Skeletal muscle tissue (tissue), 4 donors: Measurements from ENCODE around the gene KIAA0232. TPM values are rescaled to one million over a fixed set of nuclear protein-coding genes. Genes with fewer than 3 reads are reported as not detected.
"Not testable (repeated sequence)": the region's sequence is repeated elsewhere in the genome, so short reads cannot be mapped to it uniquely, and the experiment has no call there.

Source experiments
- H3K27ac ChIP-seq: one replicate; pipeline ENCODE4 v1.7.0; 2013; ENCODE audit warnings: mild to moderate bottlenecking, low read depth, low read length, inconsistent platforms
- H3K27me3 ChIP-seq, 3 donors: one replicate each; pipeline ENCODE4 v1.7.0; 2013; ENCODE audit warnings: low read length in 3 of 3; ENCODE audit not compliant: control insufficient read depth in 3 of 3, insufficient read depth in 3 of 3
- H3K36me3 ChIP-seq, 3 donors: one replicate each; pipeline ENCODE4 v1.7.0; 2013; ENCODE audit warnings: low read length in 3 of 3; ENCODE audit not compliant: control insufficient read depth in 3 of 3, insufficient read depth in 3 of 3
- H3K4me1 ChIP-seq, 3 donors: one replicate each; pipeline ENCODE4 v1.7.0; 2013; ENCODE audit warnings: low read length in 3 of 3, mild to moderate bottlenecking in 3 of 3; ENCODE audit not compliant: control insufficient read depth in 3 of 3, insufficient read depth in 3 of 3
- H3K4me3 ChIP-seq, 3 donors: one replicate each; pipeline ENCODE4 v1.7.0; 2013; ENCODE audit warnings: low read length in 3 of 3
- H3K9ac ChIP-seq, 3 donors: one replicate each; pipeline ENCODE4 v1.7.0; 2013; ENCODE audit warnings: low read length in 3 of 3, mild to moderate bottlenecking in 3 of 3, moderate library complexity in 2 of 3, low read depth in 1 of 3
- H3K9me3 ChIP-seq, 3 donors: one replicate each; pipeline ENCODE4 v1.7.0; 2013; ENCODE audit warnings: low read length in 3 of 3; ENCODE audit not compliant: control insufficient read depth in 3 of 3
- total RNA-seq: library from RNA; depleted of rRNA; stranded (reverse); fragments of >200 nt; gene quantifications from one replicate; pipeline ENCODE4 v1.2.3, GENCODE V29; 2014
- donor health status: Osteomylitis.

Gene KIAA0232
- total RNA-seq, 1 donor from 2014 or later = 12.5 TPM

GRCh38 chr4:6819295-6819694 lies 36.8 kb downstream of the KIAA0232 start:
- H3K9me3 ChIP-seq = no peaks in the 10 kb centered on the region
- peaks cover 2% of the 10 kb centered on the region in 3 donors for H3K36me3 ChIP-seq
- H3K27ac ChIP-seq = no peak overlapping the region
- H3K27me3 ChIP-seq = no peaks in the 10 kb centered on the region
- peaks cover 0 to 3% (median 0%) of the 10 kb centered on the region in 3 donors for H3K4me1 ChIP-seq
- no peak overlapping the region for H3K9ac ChIP-seq
- no peak overlapping the region for H3K4me3 ChIP-seq

- Histone ChIP-seq H3K36me3 (peaks cover 3 to 12% (median 10%) of the 10 kb centered on the region in 3 donors), H3K27me3 (no peaks in the 10 kb centered on the region), H3K4me3 (no peak overlapping the region), H3K9ac (no peak overlapping the region), H3K27ac (no peak overlapping the region), H3K9me3 (no peaks in the 10 kb centered on the region), H3K4me1 (peaks cover 0 to 3% (median 0%) of the 10 kb centered on the region in 3 donors)
Measured at GRCh38 chr4:6820695-6821094, 38.2 kb downstream of the KIAA0232 start.

- H3K9ac ChIP-seq = no peak overlapping the region
- H3K36me3 ChIP-seq = peaks cover 8 to 14% (median 12%) of the 10 kb centered on the region in 3 donors
- peaks cover 0 to 3% (median 0%) of the 10 kb centered on the region in 3 donors for H3K4me1 ChIP-seq
- no peaks in the 10 kb centered on the region for H3K27me3 ChIP-seq
- no peak overlapping the region for H3K4me3 ChIP-seq
- H3K27ac ChIP-seq = no peak overlapping the region
- H3K9me3 ChIP-seq = no peaks in the 10 kb centered on the region
Measured at GRCh38 chr4:6824071-6824470, 41.5 kb downstream of the KIAA0232 start.

- Histone ChIP-seq H3K4me1 (peaks cover 0 to 3% (median 0%) of the 10 kb centered on the region in 3 donors), H3K4me3 (no peak overlapping the region), H3K27ac (no peak overlapping the region), H3K36me3 (peaks cover 8 to 18% (median 16%) of the 10 kb centered on the region in 3 donors), H3K9ac (no peak overlapping the region), H3K9me3 (no peaks in the 10 kb centered on the region), H3K27me3 (no peaks in the 10 kb centered on the region)
Measured at GRCh38 chr4:6824772-6825402, 42.4 kb downstream of the KIAA0232 start.

DNA sequence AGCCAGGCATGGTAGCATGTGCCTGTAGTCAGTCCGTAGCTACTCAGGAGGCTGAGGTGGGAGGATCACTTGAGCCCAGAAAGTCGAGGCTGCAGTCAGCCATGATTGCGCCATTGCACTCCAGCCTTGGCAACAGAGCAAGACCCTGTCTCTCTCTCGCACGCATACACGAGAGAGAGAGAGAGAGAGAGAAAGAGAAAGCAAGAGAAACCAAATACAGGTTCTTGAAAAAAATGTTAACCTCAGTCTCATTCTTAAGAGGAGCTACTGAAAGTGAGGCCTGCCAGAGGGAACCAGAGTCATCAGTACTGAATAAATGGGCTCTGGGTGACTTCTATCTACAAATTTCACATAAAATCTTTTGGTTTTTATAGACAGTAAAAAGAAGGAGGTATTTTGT lies 42.9 kb downstream of the KIAA0232 start:
- H3K36me3 ChIP-seq = peaks cover 8 to 21% (median 16%) of the 10 kb centered on the region in 3 donors

DNA sequence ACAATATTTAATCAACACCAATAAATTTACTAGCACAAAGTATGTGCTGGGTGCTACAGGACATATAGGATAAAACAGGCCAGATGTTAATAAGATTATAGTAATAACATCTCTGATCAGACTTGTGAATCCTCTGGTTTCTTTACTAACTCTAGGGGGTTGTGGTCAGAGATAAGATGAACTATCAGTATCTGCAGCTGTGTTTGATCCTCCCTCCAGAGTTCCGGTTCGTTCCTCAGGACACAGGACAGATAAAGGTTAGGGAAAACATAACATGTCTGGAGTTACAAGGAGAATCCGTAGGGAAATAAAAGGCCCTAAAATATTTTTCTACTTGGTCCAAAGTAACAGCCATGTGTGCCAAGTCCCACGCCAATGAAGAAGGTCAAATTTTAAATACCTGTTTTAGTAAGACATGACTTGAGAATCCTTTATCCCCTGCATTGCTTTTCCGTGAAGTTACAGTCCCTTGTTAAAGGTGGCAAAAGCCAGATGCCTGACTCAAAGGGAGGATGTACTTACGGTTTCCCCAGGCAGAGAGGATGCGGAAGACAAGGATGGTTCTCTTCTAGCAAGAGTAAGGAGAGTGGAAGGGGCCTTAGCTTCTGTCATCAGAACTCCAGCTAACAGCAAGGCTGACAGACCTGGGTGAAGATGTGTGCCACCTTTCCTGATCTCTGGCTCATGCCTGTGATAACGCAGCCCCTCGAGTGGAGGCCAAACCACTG lies 44.4 kb downstream of the KIAA0232 start:
- peaks cover 8 to 26% (median 20%) of the 10 kb centered on the region in 3 donors for H3K36me3 ChIP-seq
- H3K9ac ChIP-seq = no peak overlapping the region
- no peaks in the 10 kb centered on the region for H3K9me3 ChIP-seq
- no peak overlapping the region for H3K27ac ChIP-seq
- no peak overlapping the region for H3K4me3 ChIP-seq
- peaks cover 0 to 4% (median 3%) of the 10 kb centered on the region in 3 donors for H3K4me1 ChIP-seq
- H3K27me3 ChIP-seq = no peaks in the 10 kb centered on the region

More for the DNA sequence above, 42.9 kb downstream of the KIAA0232 start:
- H3K27me3 ChIP-seq = no peaks in the 10 kb centered on the region
- no peak overlapping the region for H3K4me3 ChIP-seq
- no peak overlapping the region for H3K27ac ChIP-seq
- peaks cover 0 to 3% (median 0%) of the 10 kb centered on the region in 3 donors for H3K4me1 ChIP-seq
- H3K9me3 ChIP-seq = no peaks in the 10 kb centered on the region
- no peak overlapping the region for H3K9ac ChIP-seq

GRCh38 chr4:6829086-6829485 lies 46.6 kb downstream of the KIAA0232 start:
- no peaks in the 10 kb centered on the region for H3K27me3 ChIP-seq
- no peak overlapping the region for H3K4me3 ChIP-seq
- peaks cover 11 to 27% (median 24%) of the 10 kb centered on the region in 3 donors for H3K36me3 ChIP-seq
- no peaks in the 10 kb centered on the region for H3K9me3 ChIP-seq
- H3K27ac ChIP-seq = no peak overlapping the region
- peaks cover 0 to 4% (median 3%) of the 10 kb centered on the region in 3 donors for H3K4me1 ChIP-seq
- no peak overlapping the region for H3K9ac ChIP-seq

DNA sequence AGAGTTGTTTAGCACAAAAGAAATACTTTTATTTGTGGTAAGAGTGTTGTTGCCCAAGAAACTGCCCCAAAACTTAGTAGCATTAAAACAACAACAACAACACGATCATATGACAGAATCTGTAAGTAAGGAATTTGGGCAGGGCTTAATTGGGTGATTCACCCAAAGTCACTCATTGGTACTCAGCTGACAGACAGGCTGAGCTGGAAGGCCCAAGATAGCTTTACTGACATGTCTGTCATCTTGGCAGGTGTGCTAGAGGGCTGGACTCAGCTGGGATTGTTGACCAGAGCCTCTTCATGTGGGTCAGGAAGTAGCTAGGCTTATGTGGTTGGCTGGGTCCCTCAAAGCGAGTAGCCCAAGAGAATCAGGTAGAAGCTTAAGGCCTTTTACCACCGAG lies 52.3 kb downstream of the KIAA0232 start:
- no peak overlapping the region for H3K4me3 ChIP-seq
- H3K36me3 ChIP-seq = peaks cover 3 to 9% (median 8%) of the 10 kb centered on the region in 3 donors
- H3K9ac ChIP-seq = no peak overlapping the region
- no peaks in the 10 kb centered on the region for H3K9me3 ChIP-seq
- H3K4me1 ChIP-seq = peaks cover 7 to 18% (median 16%) of the 10 kb centered on the region in 3 donors
- H3K27me3 ChIP-seq = no peaks in the 10 kb centered on the region
- H3K27ac ChIP-seq = peak overlapping the region; percentile 45

DNA sequence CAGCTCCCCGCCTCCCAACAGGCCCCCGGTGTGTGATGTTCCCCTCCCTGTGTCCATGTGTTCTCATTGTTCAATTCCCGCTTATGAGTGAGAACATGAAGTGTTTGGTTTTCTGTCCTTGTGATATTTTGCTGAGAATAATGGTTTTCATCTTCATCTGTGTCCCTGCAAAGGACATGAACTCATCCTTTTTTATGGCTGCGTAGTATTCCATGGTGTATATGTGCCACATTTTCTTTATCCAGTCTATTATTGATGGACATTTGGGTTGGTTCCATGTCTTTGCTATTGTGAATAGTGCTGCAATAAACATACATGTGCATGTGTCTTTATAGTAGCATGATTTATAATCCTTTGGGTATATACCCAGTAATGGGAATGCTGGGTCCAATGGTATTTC lies 53.1 kb downstream of the KIAA0232 start:
- H3K36me3 ChIP-seq, H3K9me3 ChIP-seq, H3K4me3 ChIP-seq, H3K27me3 ChIP-seq, H3K9ac ChIP-seq: not testable (repeated sequence)
- Histone ChIP-seq H3K27ac (peak overlapping the region; percentile 45), H3K4me1 (peaks cover 14 to 26% (median 22%) of the 10 kb centered on the region in 3 donors)

DNA sequence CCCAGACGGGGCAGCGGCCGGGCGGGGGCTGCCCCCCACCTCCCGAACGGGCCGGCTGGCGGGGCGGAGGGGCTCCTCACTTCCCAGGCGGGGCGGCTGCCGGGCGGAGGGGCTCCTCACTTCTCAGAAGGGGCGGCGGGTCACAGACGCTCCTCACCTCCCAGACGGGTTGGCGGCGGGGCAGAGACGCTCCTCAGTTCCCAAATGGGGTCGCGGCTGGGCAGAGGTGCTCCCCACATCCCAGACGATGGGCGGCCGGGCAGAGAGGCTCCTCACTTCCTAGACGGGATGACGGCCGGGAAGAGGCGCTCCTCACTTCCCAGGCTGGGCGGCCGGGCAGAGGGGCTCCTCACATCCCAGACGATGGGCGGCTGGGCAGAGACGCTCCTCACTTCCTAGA lies 54.6 kb downstream of the KIAA0232 start:
- H3K4me3 ChIP-seq, H3K9ac ChIP-seq, H3K27me3 ChIP-seq, H3K9me3 ChIP-seq, H3K36me3 ChIP-seq, H3K27ac ChIP-seq: not testable (repeated sequence)
- peaks cover 15 to 22% (median 22%) of the 10 kb centered on the region in 3 donors for H3K4me1 ChIP-seq
